Fibroblast of lung (primary cell): ENCODE results near the gene CCM2. TPM values are rescaled to one million over a fixed set of nuclear protein-coding genes. Genes with fewer than 3 reads are reported as not detected.

Experiments
- DNase-seq, 2 donors: peaks; one replicate each; pipeline versions ENCODE4 v3.0.0 to v3.0.0-alpha.2; 2010; ENCODE audit warnings: low read depth in 2 of 2
- H2AFZ ChIP-seq: 2 replicates; pipeline ENCODE4 v1.5.1; 2012; ENCODE audit warnings: low read length, control low read depth, inconsistent platforms
- H3K27ac ChIP-seq: 2 replicates; pipeline ENCODE4 v1.5.1; 2011; ENCODE audit warnings: low read length, control low read depth; ENCODE audit not compliant: insufficient read depth
- H3K27me3 ChIP-seq: 2 replicates; pipeline ENCODE4 v1.5.1; 2011; ENCODE audit warnings: mild to moderate bottlenecking, low read length; ENCODE audit not compliant: control insufficient read depth, insufficient read depth
- H3K36me3 ChIP-seq: 2 replicates; pipeline ENCODE4 v1.5.1; 2011; ENCODE audit warnings: low read length; ENCODE audit not compliant: control insufficient read depth, insufficient read depth
- H3K4me1 ChIP-seq: 2 replicates; pipeline ENCODE4 v1.5.1; 2011; ENCODE audit warnings: low read length; ENCODE audit not compliant: control insufficient read depth, insufficient read depth; ENCODE audit errors: extremely low read depth
- H3K4me2 ChIP-seq: 2 replicates; pipeline ENCODE4 v1.5.1; 2011; ENCODE audit warnings: low read length, control low read depth; ENCODE audit not compliant: insufficient read depth; ENCODE audit errors: extremely low read depth
- H3K4me3 ChIP-seq, 4 experiments: fragments of 200-600 bp in 1 of 4; sonication (generic) in 1 of 4; replicated peaks in 1 of 4; 2 replicates each; pipeline ENCODE4 v1.5.1; 2011 to 2016; ENCODE audit warnings: low read length in 4 of 4, low read depth in 3 of 4, mild to moderate bottlenecking in 3 of 4, control low read depth in 2 of 4, inconsistent platforms in 1 of 4, mixed read lengths in 1 of 4; ENCODE audit not compliant: insufficient read depth in 1 of 4; ENCODE audit errors: control extremely low read depth in 1 of 4
- H3K79me2 ChIP-seq: 2 replicates; pipeline ENCODE4 v1.5.1; 2012; ENCODE audit warnings: mild to moderate bottlenecking, low read length, inconsistent platforms; ENCODE audit not compliant: control insufficient read depth, insufficient read depth
- H3K9ac ChIP-seq: 2 replicates; pipeline ENCODE4 v1.5.1; 2011; ENCODE audit warnings: mild to moderate bottlenecking, low read length, control low read depth; ENCODE audit not compliant: insufficient read depth
- H3K9me3 ChIP-seq: 2 replicates; pipeline ENCODE4 v1.5.1; 2012; ENCODE audit warnings: low read depth, low read length; ENCODE audit not compliant: control insufficient read depth, insufficient read depth
- H4K20me1 ChIP-seq: 2 replicates; pipeline ENCODE4 v1.5.1; 2011; ENCODE audit warnings: low read length; ENCODE audit not compliant: control insufficient read depth, insufficient read depth; ENCODE audit errors: extremely low read depth
- CTCF ChIP-seq, 2 donors: IDR thresholded peaks in 1 of 2; conservative IDR thresholded peaks in 1 of 2; 1 replicate in 1 of 2; 2 replicates in 1 of 2; pipeline ENCODE4 v1.5.1; 2011 to 2012; ENCODE audit warnings: low read length in 2 of 2, control low read depth in 1 of 2, inconsistent platforms in 1 of 2, low read depth in 1 of 2, mild to moderate bottlenecking in 1 of 2
- EZH2 ChIP-seq: IDR thresholded peaks from 2 replicates; pipeline ENCODE4 v1.5.1; 2012; ENCODE audit warnings: low read length, control low read depth, mild to moderate bottlenecking; ENCODE audit errors: missing control alignments
- polyA plus RNA-seq, 2 donors: library from polyadenylated mRNA; depleted of rRNA in 1 of 2; stranded (reverse) in 1 of 2; unstranded in 1 of 2; fragments of >200 nt; gene quantifications; 2 replicates each; pipeline ENCODE4 v1.2.1, GENCODE V29; 2011 to 2012; ENCODE audit warnings: missing spikeins in 1 of 2
- total RNA-seq: library from RNA; depleted of rRNA; stranded (reverse); fragments of >200 nt; gene quantifications from 2 replicates; pipeline ENCODE4 v1.2.1, GENCODE V29; 2014

The CCM2 gene
- total and polyA plus RNA-seq, 2 donors (not counting 1 experiment from before 2014, with no cell fraction given): 27.8 to 52.4 TPM

- H3K36me3 ChIP-seq: peaks cover 22% of the 10 kb centered on the region
- H3K9ac ChIP-seq: no peak overlapping the region
These were observed 18.8 kb upstream of the CCM2 start for GRCh38 chr7:44981035-44981706.

GRCh38 chr7:44982535-44982923 lies 17.5 kb upstream of the CCM2 start:
- Histone ChIP-seq H3K4me3 (no peak overlapping the region), H3K36me3 (peaks cover 22% of the 10 kb centered on the region), H3K4me1 (peaks cover 19% of the 10 kb centered on the region), H3K27ac (no peak overlapping the region), H2AFZ (no peak overlapping the region), H4K20me1 (no peaks in the 10 kb centered on the region), H3K79me2 (peaks cover 26% of the 10 kb centered on the region), H3K9me3 (no peaks in the 10 kb centered on the region), H3K9ac (no peak overlapping the region), H3K4me2 (no peak overlapping the region), H3K27me3 (no peaks in the 10 kb centered on the region)
- no peak for DNase-seq
- TF ChIP-seq EZH2: no peak
- no peak for TF ChIP-seq CTCF (conservative IDR thresholded peaks at IDR 0.05 in 1 of 2, IDR thresholded peaks at IDR 0.05 in 1 of 2; ENCODE audit: low read depth in 1 of 2, low read length in 2 of 2)

More at GRCh38 chr7:44981035-44981706, 18.8 kb upstream of the CCM2 start:
- H3K4me3 ChIP-seq: no peak overlapping the region
- no peaks in the 10 kb centered on the region for H3K27me3 ChIP-seq
- no peak overlapping the region for H3K4me2 ChIP-seq
- peak overlapping the region; percentile 55 for H3K27ac ChIP-seq
- DNase-seq: no peak
- H4K20me1 ChIP-seq: no peaks in the 10 kb centered on the region
- TF ChIP-seq CTCF (conservative IDR thresholded peaks at IDR 0.05 in 1 of 2, IDR thresholded peaks at IDR 0.05 in 1 of 2; ENCODE audit: low read depth in 1 of 2, low read length in 2 of 2): no peak
- no peak for TF ChIP-seq EZH2
- H3K4me1 ChIP-seq: peaks cover 19% of the 10 kb centered on the region
- no peaks in the 10 kb centered on the region for H3K9me3 ChIP-seq
- no peak overlapping the region for H2AFZ ChIP-seq
- peaks cover 23% of the 10 kb centered on the region for H3K79me2 ChIP-seq

- H3K9me3 ChIP-seq: no peaks in the 10 kb centered on the region
- no peaks in the 10 kb centered on the region for H3K27me3 ChIP-seq
- peaks cover 26% of the 10 kb centered on the region for H3K79me2 ChIP-seq
- H3K36me3 ChIP-seq: peaks cover 22% of the 10 kb centered on the region
- DNase-seq: no peak
- no peak overlapping the region for H2AFZ ChIP-seq
- H3K4me1 ChIP-seq: peaks cover 19% of the 10 kb centered on the region
- no peak overlapping the region for H3K4me3 ChIP-seq
- no peak overlapping the region for H3K4me2 ChIP-seq
- no peak overlapping the region for H3K27ac ChIP-seq
- TF ChIP-seq EZH2 (no peak), CTCF (conservative IDR thresholded peaks at IDR 0.05 in 1 of 2, IDR thresholded peaks at IDR 0.05 in 1 of 2; ENCODE audit: low read depth in 1 of 2, low read length in 2 of 2) (no peak)
- H3K9ac ChIP-seq: no peak overlapping the region
- no peaks in the 10 kb centered on the region for H4K20me1 ChIP-seq
These were observed 17.0 kb upstream of the CCM2 start for GRCh38 chr7:44982970-44983369.
